RWPE2 (cell line): Measurements from ENCODE around the gene OR2Z1.

ENCODE experiments used
- ATAC-seq: fragments of 200-7000 bp; cut with Tn5 transposase; 3 replicates; pipeline ENCODE4 v1.9.1; 2021; ENCODE audit warnings: low read depth
- DNase-seq: peaks from one replicate; pipeline ENCODE4 v3.0.0-alpha.2; 2020; ENCODE audit warnings: low spot score
- H3K27ac ChIP-seq: fragments of 450-650 bp; 2 replicates; pipeline ENCODE4 v1.5.1; 2017; ENCODE audit warnings: mild to moderate bottlenecking; ENCODE audit not compliant: poor library complexity, severe bottlenecking
- H3K27me3 ChIP-seq: fragments of 250-450 bp; sonication (Bioruptor Pico); 2 replicates; pipeline ENCODE4 v1.5.1; 2021; ENCODE audit warnings: mild to moderate bottlenecking, moderate library complexity; ENCODE audit not compliant: insufficient read depth, poor library complexity, severe bottlenecking
- H3K36me3 ChIP-seq: fragments of 250-450 bp; sonication (Bioruptor Pico); 2 replicates; pipeline ENCODE4 v1.5.1; 2020; ENCODE audit warnings: low read depth, mild to moderate bottlenecking, moderate library complexity
- H3K4me1 ChIP-seq: fragments of 250-450 bp; sonication (Bioruptor Pico); 2 replicates; pipeline ENCODE4 v1.5.1; 2021; ENCODE audit warnings: mild to moderate bottlenecking, moderate library complexity; ENCODE audit not compliant: insufficient read depth, poor library complexity, severe bottlenecking
- H3K4me3 ChIP-seq: fragments of 250-450 bp; sonication (Bioruptor Pico); 2 replicates; pipeline ENCODE4 v1.5.1; 2021; ENCODE audit warnings: mild to moderate bottlenecking, moderate library complexity; ENCODE audit not compliant: severe bottlenecking
- H3K9me3 ChIP-seq: fragments of 250-450 bp; sonication (Bioruptor Pico); 2 replicates; pipeline ENCODE4 v1.5.1; 2021; ENCODE audit warnings: mild to moderate bottlenecking, moderate library complexity; ENCODE audit not compliant: severe bottlenecking
- TF ChIP-seq, protein P1 (sequence below): fragments of 450-650 bp; IDR thresholded peaks from one replicate; pipeline ENCODE4 v1.5.1; 2017; ENCODE audit warnings: mild to moderate bottlenecking, moderate library complexity; ENCODE audit not compliant: poor library complexity, severe bottlenecking

OR2Z1 gene

DNA sequence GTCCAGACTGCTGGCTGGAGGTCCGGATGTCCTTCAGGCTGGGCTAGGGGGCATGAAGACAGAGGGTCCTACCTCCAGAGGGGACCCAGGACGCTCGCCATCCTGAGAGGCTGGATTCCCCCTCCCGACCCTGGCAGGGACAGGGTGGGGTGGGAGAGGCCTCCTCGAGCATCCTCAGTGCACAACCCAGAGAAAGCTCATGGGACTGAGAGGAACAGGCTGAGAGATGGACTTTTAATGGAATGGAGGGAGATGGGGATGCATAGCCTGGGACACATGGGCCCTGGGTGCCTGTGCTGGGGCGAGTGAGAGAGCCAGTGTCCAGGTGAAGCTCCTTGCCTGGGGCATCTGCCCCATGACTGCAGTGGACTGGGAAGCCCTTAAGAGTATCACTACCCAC is 25.9 kb upstream of the OR2Z1 start:
- no peak overlapping the region for H3K27ac ChIP-seq
- no peaks in the 10 kb centered on the region for H3K36me3 ChIP-seq
- ATAC-seq (no peak), DNase-seq (no peak)
- TF ChIP-seq, protein P1, sequence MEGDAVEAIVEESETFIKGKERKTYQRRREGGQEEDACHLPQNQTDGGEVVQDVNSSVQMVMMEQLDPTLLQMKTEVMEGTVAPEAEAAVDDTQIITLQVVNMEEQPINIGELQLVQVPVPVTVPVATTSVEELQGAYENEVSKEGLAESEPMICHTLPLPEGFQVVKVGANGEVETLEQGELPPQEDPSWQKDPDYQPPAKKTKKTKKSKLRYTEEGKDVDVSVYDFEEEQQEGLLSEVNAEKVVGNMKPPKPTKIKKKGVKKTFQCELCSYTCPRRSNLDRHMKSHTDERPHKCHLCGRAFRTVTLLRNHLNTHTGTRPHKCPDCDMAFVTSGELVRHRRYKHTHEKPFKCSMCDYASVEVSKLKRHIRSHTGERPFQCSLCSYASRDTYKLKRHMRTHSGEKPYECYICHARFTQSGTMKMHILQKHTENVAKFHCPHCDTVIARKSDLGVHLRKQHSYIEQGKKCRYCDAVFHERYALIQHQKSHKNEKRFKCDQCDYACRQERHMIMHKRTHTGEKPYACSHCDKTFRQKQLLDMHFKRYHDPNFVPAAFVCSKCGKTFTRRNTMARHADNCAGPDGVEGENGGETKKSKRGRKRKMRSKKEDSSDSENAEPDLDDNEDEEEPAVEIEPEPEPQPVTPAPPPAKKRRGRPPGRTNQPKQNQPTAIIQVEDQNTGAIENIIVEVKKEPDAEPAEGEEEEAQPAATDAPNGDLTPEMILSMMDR: no peak
- no peaks in the 10 kb centered on the region for H3K27me3 ChIP-seq
- no peak overlapping the region for H3K4me3 ChIP-seq
- H3K4me1 ChIP-seq: no peaks in the 10 kb centered on the region
- peaks cover 2% of the 10 kb centered on the region for H3K9me3 ChIP-seq

DNA sequence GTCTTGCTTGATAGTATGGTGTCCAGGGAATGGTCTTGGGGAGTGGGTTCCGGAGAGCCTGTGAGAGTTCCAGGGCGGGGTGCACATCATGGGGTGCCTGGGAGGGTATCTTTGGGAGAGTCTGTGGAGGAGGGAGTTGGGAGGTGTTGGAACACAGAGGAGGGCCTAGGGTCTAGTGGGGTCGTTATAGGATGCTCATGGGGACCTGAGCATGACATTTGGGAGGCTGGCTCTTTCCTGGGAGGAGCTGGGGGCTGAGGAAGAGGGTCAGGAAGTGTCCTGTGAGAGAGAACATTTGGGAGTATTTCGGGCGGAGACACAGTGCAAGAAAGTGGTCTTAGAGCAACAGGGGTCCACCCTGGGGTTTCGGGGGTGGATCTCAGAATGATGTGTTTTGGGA is 25.5 kb upstream of the OR2Z1 start:
- H3K4me1 ChIP-seq: no peaks in the 10 kb centered on the region
- TF ChIP-seq, protein P1: no peak
- H3K36me3 ChIP-seq: no peaks in the 10 kb centered on the region
- no peak for DNase-seq
- H3K27me3 ChIP-seq: no peaks in the 10 kb centered on the region
- H3K4me3 ChIP-seq: no peak overlapping the region
- no peak overlapping the region for H3K27ac ChIP-seq
- H3K9me3 ChIP-seq: peaks cover 2% of the 10 kb centered on the region
- ATAC-seq: no peak

DNA sequence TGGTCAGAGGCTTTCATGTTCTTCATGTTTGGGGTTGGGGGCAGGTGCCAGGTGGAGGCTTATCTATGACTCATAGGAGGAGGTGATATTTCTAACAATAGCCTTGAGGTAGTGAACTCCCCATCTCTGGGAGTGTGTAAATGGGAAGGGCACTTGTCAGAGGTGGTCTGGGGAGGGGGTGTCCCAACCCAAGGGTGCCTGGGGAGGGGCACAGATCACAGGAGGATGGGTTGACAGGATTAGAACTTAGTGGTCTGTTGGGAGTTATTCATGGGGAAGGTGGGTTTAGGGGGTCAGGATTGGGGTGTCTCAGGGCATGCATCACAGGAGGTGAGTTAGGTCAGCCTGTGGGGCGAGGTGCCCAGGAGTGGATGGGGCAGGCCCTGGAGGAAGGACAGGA is 24.4 kb upstream of the OR2Z1 start:
- no peak for ATAC-seq
- no peak for DNase-seq
- no peaks in the 10 kb centered on the region for H3K27me3 ChIP-seq

DNA sequence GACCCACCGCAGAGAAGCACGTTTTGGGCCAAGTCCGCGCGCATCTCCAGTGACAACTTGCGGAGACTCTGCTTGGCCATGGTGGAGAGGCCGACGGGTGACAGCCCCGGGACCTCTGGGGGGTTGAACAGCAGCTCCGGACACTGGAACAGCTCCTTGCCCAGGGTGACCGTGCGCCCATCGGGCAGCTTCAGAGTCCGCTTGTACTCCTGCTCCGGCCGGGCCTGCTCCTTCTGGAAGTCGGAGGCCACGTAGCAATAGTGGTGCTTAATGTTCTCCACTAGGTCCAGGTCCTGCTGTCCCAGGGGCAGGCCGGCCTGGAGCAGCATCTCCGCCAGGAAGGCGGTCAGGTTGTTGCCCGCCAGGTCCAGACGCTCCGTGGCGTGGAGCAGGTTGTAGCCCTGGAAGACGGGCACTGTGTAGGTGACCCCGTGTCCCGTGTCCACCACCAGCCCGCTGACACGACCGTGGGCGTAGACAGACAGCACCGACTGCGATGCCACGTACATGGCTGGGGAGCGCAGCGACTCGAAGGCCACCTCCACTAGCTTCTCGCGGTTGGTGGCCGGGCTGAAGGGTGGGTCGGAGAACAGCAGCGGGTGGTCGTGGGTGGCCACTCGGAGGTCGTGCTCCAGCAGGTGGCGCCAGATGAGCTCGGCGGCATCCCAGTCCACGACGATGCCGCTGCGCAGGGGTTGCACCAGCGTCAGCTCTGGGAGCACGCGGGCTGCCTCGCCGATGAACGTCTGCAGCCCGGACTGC is 23.6 kb upstream of the OR2Z1 start:
- Histone ChIP-seq H3K36me3 (no peaks in the 10 kb centered on the region), H3K27ac (no peak overlapping the region), H3K9me3 (peaks cover 2% of the 10 kb centered on the region), H3K27me3 (no peaks in the 10 kb centered on the region), H3K4me1 (no peaks in the 10 kb centered on the region), H3K4me3 (no peak overlapping the region)
- DNase-seq (no peak), ATAC-seq (no peak)
- TF ChIP-seq, protein P1: no peak

More for the DNA sequence above, 24.4 kb upstream of the OR2Z1 start:
- Histone ChIP-seq H3K4me1 (no peaks in the 10 kb centered on the region), H3K9me3 (peaks cover 2% of the 10 kb centered on the region), H3K4me3 (no peak overlapping the region), H3K36me3 (no peaks in the 10 kb centered on the region), H3K27ac (no peak overlapping the region)
- TF ChIP-seq, protein P1: no peak

DNA sequence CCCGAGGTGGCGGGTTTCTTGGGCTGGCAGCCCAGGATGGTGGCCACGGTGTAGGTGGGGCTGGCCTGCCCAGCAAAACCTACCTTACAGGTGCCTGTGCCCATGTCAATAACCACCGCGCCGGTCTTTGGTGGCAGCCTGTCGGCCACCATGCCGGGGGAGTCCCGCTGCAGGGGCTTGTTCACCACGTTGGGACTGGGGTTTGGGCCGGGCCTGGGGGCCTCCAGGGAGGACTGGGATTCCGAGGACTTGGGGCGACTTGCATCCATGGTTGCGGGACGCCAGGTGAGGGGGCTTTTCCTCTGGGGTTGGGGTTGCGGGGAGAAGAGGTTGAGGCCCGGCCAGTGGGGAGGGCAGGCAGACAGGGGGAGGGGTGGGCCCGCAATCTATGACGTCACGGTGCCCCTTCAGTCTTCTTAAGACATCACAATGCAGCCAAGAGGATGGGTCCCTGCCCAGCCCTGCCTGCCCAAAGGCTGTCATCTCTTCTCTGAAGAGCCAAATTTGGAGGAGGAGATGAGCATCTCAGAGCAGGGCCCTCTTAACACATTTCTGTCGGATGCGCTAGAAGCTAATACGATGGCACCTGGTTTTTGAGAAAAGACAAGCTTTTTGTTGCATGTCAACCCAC is 22.9 kb upstream of the OR2Z1 start, which contains the start of gene ACTL9:
Gene ACTL9 (minus strand): TSS at position 363 of the 631 bp plus-strand sequence. CDS start 94 bp downstream, at position 269.
- DNase-seq (no peak), ATAC-seq (no peak)
- TF ChIP-seq, protein P1: no peak
- H3K4me1 ChIP-seq: no peaks in the 10 kb centered on the region
- no peaks in the 10 kb centered on the region for H3K27me3 ChIP-seq
- H3K36me3 ChIP-seq: no peaks in the 10 kb centered on the region
- no peak within 1 kb of the TSS for H3K27ac ChIP-seq
- no peak within 1 kb of the TSS for H3K4me3 ChIP-seq
- peaks cover 2% of the 10 kb centered on the region for H3K9me3 ChIP-seq
